ENCODE measurements around the gene TEK. TPM values are rescaled to one million over a fixed set of nuclear protein-coding genes. Genes with fewer than 3 reads are reported as not detected.

Gene TEK
- 1.4 and 1.5 TPM in 2 replicates for total RNA-seq
- polyA plus RNA-seq, result 0.60 and 2.5 TPM in 2 replicates

GRCh38 chr9:27108981-27109541 lies at the start of gene TEK:
Gene TEK, plus strand, starts transcription at chr9:27109225. Its CDS starts 366 bp downstream, at chr9:27109591.
- no peaks in the 10 kb centered on the region for H3K4me1 ChIP-seq (ENCODE audit: low read depth)
- no peaks in the 10 kb centered on the region for H3K27me3 ChIP-seq
- H3K27ac ChIP-seq, result no peak within 1 kb of the TSS
- no peak within 1 kb of the TSS for H3K4me3 ChIP-seq
- TF ChIP-seq, protein P1, sequence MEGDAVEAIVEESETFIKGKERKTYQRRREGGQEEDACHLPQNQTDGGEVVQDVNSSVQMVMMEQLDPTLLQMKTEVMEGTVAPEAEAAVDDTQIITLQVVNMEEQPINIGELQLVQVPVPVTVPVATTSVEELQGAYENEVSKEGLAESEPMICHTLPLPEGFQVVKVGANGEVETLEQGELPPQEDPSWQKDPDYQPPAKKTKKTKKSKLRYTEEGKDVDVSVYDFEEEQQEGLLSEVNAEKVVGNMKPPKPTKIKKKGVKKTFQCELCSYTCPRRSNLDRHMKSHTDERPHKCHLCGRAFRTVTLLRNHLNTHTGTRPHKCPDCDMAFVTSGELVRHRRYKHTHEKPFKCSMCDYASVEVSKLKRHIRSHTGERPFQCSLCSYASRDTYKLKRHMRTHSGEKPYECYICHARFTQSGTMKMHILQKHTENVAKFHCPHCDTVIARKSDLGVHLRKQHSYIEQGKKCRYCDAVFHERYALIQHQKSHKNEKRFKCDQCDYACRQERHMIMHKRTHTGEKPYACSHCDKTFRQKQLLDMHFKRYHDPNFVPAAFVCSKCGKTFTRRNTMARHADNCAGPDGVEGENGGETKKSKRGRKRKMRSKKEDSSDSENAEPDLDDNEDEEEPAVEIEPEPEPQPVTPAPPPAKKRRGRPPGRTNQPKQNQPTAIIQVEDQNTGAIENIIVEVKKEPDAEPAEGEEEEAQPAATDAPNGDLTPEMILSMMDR (IDR thresholded peaks at IDR 0.05; ENCODE audit: low read depth, low read length), result no peak
- no peaks in the 10 kb centered on the region for H3K9me3 ChIP-seq (ENCODE audit: low read depth)
- H3K36me3 ChIP-seq, result no peaks in the 10 kb centered on the region
- peak; percentile 5 to 50 for DNase-seq (ENCODE audit: low read depth in 1 of 2, low spot score in 1 of 2)

GRCh38 chr9:27059412-27059811 lies 49.6 kb upstream of the TEK start:
- no peaks in the 10 kb centered on the region for H3K9me3 ChIP-seq (ENCODE audit: low read depth)
- no peak overlapping the region for H3K27ac ChIP-seq
- H3K27me3 ChIP-seq, result no peaks in the 10 kb centered on the region
- DNase-seq (ENCODE audit: low read depth in 1 of 2, low spot score in 1 of 2), result no peak
- H3K36me3 ChIP-seq, result peaks cover 11% of the 10 kb centered on the region
- no peaks in the 10 kb centered on the region for H3K4me1 ChIP-seq (ENCODE audit: low read depth)
- no peak overlapping the region for H3K4me3 ChIP-seq
- TF ChIP-seq, protein P1 (IDR thresholded peaks at IDR 0.05; ENCODE audit: low read depth, low read length), result no peak

GRCh38 chr9:27059907-27060306 lies 49.1 kb upstream of the TEK start:
- Histone ChIP-seq H3K9me3 (ENCODE audit: low read depth) (no peaks in the 10 kb centered on the region), H3K27ac (no peak overlapping the region), H3K4me3 (no peak overlapping the region), H3K4me1 (ENCODE audit: low read depth) (no peaks in the 10 kb centered on the region), H3K36me3 (peaks cover 11% of the 10 kb centered on the region), H3K27me3 (no peaks in the 10 kb centered on the region)
- TF ChIP-seq, protein P1 (IDR thresholded peaks at IDR 0.05; ENCODE audit: low read depth, low read length), result no peak
- DNase-seq (ENCODE audit: low read depth in 1 of 2, low spot score in 1 of 2), result peak in 1 of 2 donors; percentile 60

DNA sequence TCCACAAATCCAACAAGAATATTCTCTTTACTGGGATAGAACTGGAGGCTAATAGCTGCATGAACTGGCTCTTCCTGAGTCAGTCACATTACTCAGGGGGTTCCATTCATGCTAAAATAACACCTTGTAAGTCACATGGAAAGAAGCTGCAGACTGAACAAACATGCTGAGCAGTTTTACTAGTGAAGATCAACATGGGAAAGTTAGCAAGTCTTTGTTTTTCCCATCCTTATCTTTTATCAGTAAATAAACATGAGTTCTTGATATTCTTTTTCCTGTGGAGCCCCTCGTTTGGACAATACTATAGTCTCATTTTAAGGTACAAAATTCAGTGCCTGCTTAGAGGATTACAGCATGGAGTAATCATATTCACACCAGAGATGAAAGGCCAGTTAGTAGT lies 43.7 kb upstream of the TEK start:
- DNase-seq (ENCODE audit: low read depth in 1 of 2, low spot score in 1 of 2), result no peak
- Histone ChIP-seq H3K9me3 (ENCODE audit: low read depth) (no peaks in the 10 kb centered on the region), H3K36me3 (peaks cover 5% of the 10 kb centered on the region), H3K4me1 (ENCODE audit: low read depth) (no peaks in the 10 kb centered on the region), H3K27ac (no peak overlapping the region), H3K4me3 (no peak overlapping the region), H3K27me3 (no peaks in the 10 kb centered on the region)
- TF ChIP-seq, protein P1 (IDR thresholded peaks at IDR 0.05; ENCODE audit: low read depth, low read length), result no peak

DNA sequence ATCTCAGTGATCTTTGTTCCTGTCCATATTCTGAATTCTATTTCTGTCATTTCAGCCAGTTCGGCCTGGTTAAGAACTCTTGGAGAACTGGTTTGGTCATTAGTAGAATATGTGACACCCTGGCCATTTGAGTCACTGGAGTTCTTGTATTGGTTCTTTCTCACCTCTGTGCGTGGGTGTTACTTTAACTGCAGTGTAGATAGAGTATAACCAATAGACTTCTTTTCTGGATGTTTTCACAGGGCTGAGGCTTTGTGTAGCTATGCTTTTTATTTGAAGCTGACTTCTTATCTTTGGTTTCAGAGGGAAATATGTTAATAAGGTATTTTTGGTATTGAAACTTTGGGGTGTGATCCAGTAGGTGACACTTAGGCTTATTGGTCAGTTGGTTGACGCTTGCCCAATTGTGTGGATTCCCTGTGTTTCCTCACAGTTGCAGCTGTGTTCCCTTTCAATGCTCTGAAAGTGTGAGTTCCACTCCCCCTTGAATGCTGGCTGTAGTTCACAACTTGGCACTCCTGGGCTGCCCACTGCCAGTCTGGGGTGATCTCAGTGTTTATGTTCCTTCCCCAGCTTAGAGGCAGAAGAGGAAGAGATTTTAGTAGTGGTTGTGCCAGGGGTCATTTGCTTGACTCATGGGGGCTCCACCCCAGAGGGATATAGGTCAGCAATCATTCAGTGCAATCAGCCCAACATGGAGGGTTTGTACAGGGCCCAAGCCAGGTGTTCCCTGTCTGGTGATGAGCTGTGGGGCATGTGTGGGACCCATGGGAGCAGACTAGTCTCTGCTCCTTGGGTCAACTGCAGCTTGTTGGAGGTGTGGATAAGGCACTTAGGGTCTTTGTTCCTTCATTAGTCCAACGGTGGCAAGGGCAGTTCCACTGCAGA lies 34.9 kb upstream of the TEK start:
- TF ChIP-seq, protein P1 (IDR thresholded peaks at IDR 0.05; ENCODE audit: low read depth, low read length), result no peak
- Histone ChIP-seq H3K27ac (no peak overlapping the region), H3K9me3 (ENCODE audit: low read depth) (no peaks in the 10 kb centered on the region), H3K36me3 (no peaks in the 10 kb centered on the region), H3K4me3 (no peak overlapping the region), H3K4me1 (ENCODE audit: low read depth) (no peaks in the 10 kb centered on the region), H3K27me3 (no peaks in the 10 kb centered on the region)
- DNase-seq (ENCODE audit: low read depth in 1 of 2, low spot score in 1 of 2), result peak in 1 of 2 donors; percentile 16
